GM12878 (cell line): ENCODE results near the gene MAP3K21. TPM values are rescaled to one million over a fixed set of nuclear protein-coding genes. Genes with fewer than 3 reads are reported as not detected.

ENCODE experiments used
- ATAC-seq: fragments of 200-7000 bp; cut with Tn5 transposase; 3 replicates; pipeline ENCODE4 v1.9.1; 2020; ENCODE audit warnings: mild to moderate bottlenecking, moderate library complexity
- BruUV-seq: library from RNA; stranded (reverse); fragments of 400-500 nt; replicated peaks from 2 replicates; lab custom pipeline; 2021; lab: Mats Ljungman, UMichigan
- CTCF ChIA-PET: fragments of 300-600 bp; sonication (Branson Sonifier 250); formaldehyde crosslinking; extraction: SDS; loops from one replicate; lab custom pipeline; 2021; ENCODE audit warnings: inconsistent platforms; lab: Yijun Ruan, JAX
- POLR2A ChIA-PET: fragments of 350-600 bp; formaldehyde crosslinking; extraction: SDS; loops from one replicate; lab custom pipeline; 2021; ENCODE audit warnings: inconsistent platforms; lab: Charles Lee
- RAD21 ChIA-PET: fragments of 300-600 bp; sonication (Branson Sonifier 250); formaldehyde crosslinking; loops from one replicate; lab custom pipeline; 2023; ENCODE audit warnings: antibody characterized with exemption; ENCODE audit not compliant: unreplicated experiment; lab: Charles Lee
- SMC1A ChIA-PET: fragments of 300-600 bp; sonication (Branson Sonifier 250); formaldehyde crosslinking; loops from one replicate; lab custom pipeline; 2023; ENCODE audit not compliant: unreplicated experiment, uncharacterized antibody; lab: Charles Lee
- DNase-seq: peaks from one replicate; pipeline ENCODE4 v3.0.0-alpha.2; 2011; ENCODE audit warnings: low read depth, low spot score
- FAIRE-seq: peaks from 3 replicates; lab custom pipeline; 2011; peaks lifted over from hg19 to GRCh38; lab: Jason Lieb, UNC
- H2AFZ ChIP-seq: 2 replicates; pipeline ENCODE4 v1.6.0; 2011; ENCODE audit warnings: low read depth, low read length, control low read depth; ENCODE audit not compliant: control insufficient read depth
- H3K27ac ChIP-seq: 2 replicates; pipeline ENCODE4 v1.5.1; 2011; ENCODE audit warnings: control low read depth; ENCODE audit not compliant: control insufficient read depth, insufficient read depth
- H3K27me3 ChIP-seq, 2 experiments: replicated peaks in 1 of 2; 2 replicates each; pipeline versions ENCODE4 v1.6.0 to v1.6.1; 2011; ENCODE audit warnings: low read length in 1 of 2; ENCODE audit not compliant: control insufficient read depth in 2 of 2, insufficient read depth in 2 of 2
- H3K36me3 ChIP-seq, 2 experiments: 2 replicates each; pipeline ENCODE4 v1.5.1; 2011; ENCODE audit warnings: low read length in 1 of 2; ENCODE audit not compliant: control insufficient read depth in 2 of 2, insufficient read depth in 2 of 2
- H3K4me1 ChIP-seq: 2 replicates; pipeline ENCODE4 v1.6.1; 2011; ENCODE audit warnings: mild to moderate bottlenecking, low read length, moderate library complexity, mixed read lengths; ENCODE audit not compliant: control insufficient read depth, insufficient read depth
- H3K4me2 ChIP-seq: 2 replicates; pipeline ENCODE4 v1.6.0; 2011; ENCODE audit warnings: control low read depth; ENCODE audit not compliant: control insufficient read depth, insufficient read depth
- H3K4me3 ChIP-seq: fragments of 200-600 bp; sonication (generic); 2 replicates; pipeline ENCODE4 v1.5.1; 2016
- H3K79me2 ChIP-seq: 2 replicates; pipeline ENCODE4 v1.6.0; 2011; ENCODE audit warnings: low read length; ENCODE audit not compliant: control insufficient read depth, insufficient read depth
- H3K9ac ChIP-seq: 2 replicates; pipeline ENCODE4 v1.8.0; 2011; ENCODE audit warnings: low read length, control low read depth, mixed read lengths; ENCODE audit not compliant: control insufficient read depth, insufficient read depth
- H3K9me3 ChIP-seq: replicated peaks from 3 replicates; pipeline ENCODE4 v1.5.1; 2011; ENCODE audit warnings: mild to moderate bottlenecking, low read length; ENCODE audit not compliant: control insufficient read depth, insufficient read depth
- H4K20me1 ChIP-seq: 2 replicates; pipeline ENCODE4 v1.6.0; 2011; ENCODE audit not compliant: control insufficient read depth, insufficient read depth
- CHD2 ChIP-seq: IDR thresholded peaks from 2 replicates; pipeline ENCODE4 v1.6.1; 2011; ENCODE audit warnings: low read depth, low read length, improper control_type of control experiment, borderline replicate concordance
- E2F8 ChIP-seq: fragments of 450-650 bp; IDR thresholded peaks from 2 replicates; pipeline ENCODE4 v1.6.1; 2018; ENCODE audit warnings: mild to moderate bottlenecking, low read depth, moderate library complexity; ENCODE audit not compliant: partially characterized antibody
- HCFC1 ChIP-seq: fragments of 150-350 bp; IDR thresholded peaks from 2 replicates; pipeline ENCODE4 v1.6.1; 2014; ENCODE audit warnings: low read length
- HSF1 ChIP-seq: fragments of 150-350 bp; IDR thresholded peaks from 2 replicates; pipeline ENCODE4 v1.6.1; 2014; ENCODE audit warnings: mild to moderate bottlenecking, low read depth, low read length
- IRF5 ChIP-seq: fragments of 450-650 bp; IDR thresholded peaks from 2 replicates; pipeline ENCODE4 v1.6.1; 2017; ENCODE audit warnings: borderline replicate concordance
- MAX ChIP-seq: IDR thresholded peaks from 2 replicates; pipeline ENCODE4 v1.6.1; 2012; ENCODE audit warnings: low read depth, low read length, improper control_type of control experiment
- MLLT1 ChIP-seq: fragments of 450-650 bp; IDR thresholded peaks from 2 replicates; pipeline ENCODE4 v1.6.1; 2016; ENCODE audit warnings: mild to moderate bottlenecking
- NBN ChIP-seq: fragments of 450-650 bp; IDR thresholded peaks from 2 replicates; pipeline ENCODE4 v1.6.1; 2016
- NKRF ChIP-seq: fragments of 450-650 bp; conservative IDR thresholded peaks from 2 replicates; pipeline ENCODE4 v1.6.1; 2017; ENCODE audit warnings: mild to moderate bottlenecking, moderate library complexity
- PAX5 ChIP-seq: IDR thresholded peaks from 2 replicates; pipeline ENCODE4 v1.6.1; 2011; ENCODE audit warnings: low read depth, low read length, borderline replicate concordance
- RB1 ChIP-seq: fragments of 450-650 bp; formaldehyde crosslinking; IDR thresholded peaks from 2 replicates; pipeline ENCODE4 v1.6.1; 2017; ENCODE audit warnings: mild to moderate bottlenecking, borderline replicate concordance
- SUPT20H ChIP-seq: IDR thresholded peaks from 2 replicates; pipeline ENCODE4 v1.6.1; 2011; ENCODE audit warnings: low read depth, mild to moderate bottlenecking, low read length, moderate library complexity, borderline replicate concordance; ENCODE audit not compliant: control insufficient read depth
- SUZ12 ChIP-seq: fragments of 200-600 bp; sonication (generic); IDR thresholded peaks from one replicate; pipeline ENCODE4 v1.6.1; 2018; ENCODE audit warnings: antibody characterized with exemption, mild to moderate bottlenecking; ENCODE audit not compliant: unreplicated experiment
- TARDBP ChIP-seq: IDR thresholded peaks from 2 replicates; pipeline ENCODE4 v1.6.1; 2016; ENCODE audit warnings: borderline replicate concordance
- TCF3 ChIP-seq: IDR thresholded peaks from 2 replicates; pipeline ENCODE4 v1.6.1; 2012; ENCODE audit warnings: low read depth, mild to moderate bottlenecking, low read length, borderline replicate concordance; ENCODE audit not compliant: insufficient read depth
- WGBS: methylation state at CpG from one replicate; pipeline ENCODE4 v1.1.6; 2016; ENCODE audit warnings: low lambda C conversion rate; ENCODE audit not compliant: insufficient replicate concordance, insufficient coverage; ENCODE audit errors: missing lambda C conversion rate; 5-methylcytosine and 5-hydroxymethylcytosine counted together
- in situ Hi-C: fragments of 300-500 bp; cut with MboI; formaldehyde crosslinking; loops from 9 replicates; pipeline ENCODE4 v1.14.3; 2018; ENCODE audit warnings: mixed read lengths
- intact Hi-C: fragments of 100-400 bp; cut with micrococcal nuclease; formaldehyde crosslinking; loops from one replicate; pipeline ENCODE4 v1.14.2; 2022; ENCODE audit not compliant: unreplicated experiment
- polyA plus RNA-seq, 11 experiments: library from polyadenylated mRNA; depleted of rRNA in 4 of 11; unstranded in 6 of 11; stranded (reverse) in 5 of 11; fragments of >200 nt; fragmentation: Nextera tagmentation in 4 of 11; fragmentation: Illumina TruSeq in 1 of 11; extraction: Ambion mirVana in 4 of 11; extraction: Trizol in 1 of 11; gene quantifications; 1 replicate in 1 of 11; 2 replicates in 10 of 11; pipeline versions ENCODE4 v1.2.1 to v1.2.3, GENCODE V29; 2011 to 2016; ENCODE audit warnings: inconsistent platforms in 2 of 11, missing spikeins in 2 of 11, low read depth in 1 of 11
- total RNA-seq, 4 experiments: library from RNA; depleted of rRNA in 3 of 4; stranded (reverse); fragments of >200 nt in 3 of 4; fragmentation: Illumina TruSeq in 1 of 4; extraction: Trizol in 1 of 4; gene quantifications; 2 replicates each; pipeline versions ENCODE4 v1.2.1 to v1.2.3, GENCODE V29; 2013 to 2021

The MAP3K21 gene
- total and polyA plus RNA-seq, 10 of the 15 experiments (the other 5 are each of a cell fraction or from before 2014, with no cell fraction given), result 0.02 to 0.21 (median 0.09) TPM; not detected in 1

GRCh38 chr1:233300326-233300725, 27.2 kb upstream of the MAP3K21 start:
- DNase-seq (no peak), FAIRE-seq (no peak), ATAC-seq (no peak)
- Histone ChIP-seq H4K20me1 (no peaks in the 10 kb centered on the region), H3K79me2 (no peaks in the 10 kb centered on the region), H3K27ac (no peak overlapping the region), H2AFZ (no peak overlapping the region), H3K4me1 (no peaks in the 10 kb centered on the region), H3K9me3 (no peaks in the 10 kb centered on the region), H3K4me3 (no peak overlapping the region), H3K36me3 (no peaks in the 10 kb centered on the region), H3K4me2 (no peak overlapping the region), H3K27me3 (no peaks in the 10 kb centered on the region; a peak in 1 of 4 replicates), H3K9ac (no peak overlapping the region)
- ChIA-PET POLR2A (no interaction called here), SMC1A (interaction anchor here (1.2 kb wide), 1 partner anchor 24 kb away, joined by 3 read pairs; no protein-coding TSS in a partner anchor), CTCF (interaction anchor here (0.6 kb wide), 1 partner anchor 342 kb away, joined by 3 read pairs; no protein-coding TSS in a partner anchor), RAD21 (no interaction called here)
- intact Hi-C loops (loop anchor here (5.0 kb wide), 1 partner anchor 767 kb away; no protein-coding TSS in a partner anchor), in situ Hi-C loops (no loop called here)
- 22% methylated on average over 2 of the region's 2 CpGs for WGBS
- BruUV-seq, result no TSS peak
- no peak for TF ChIP-seq TCF3
- TF ChIP-seq E2F8, result no peak
- TF ChIP-seq HSF1, result no peak
- TF ChIP-seq MAX, result no peak
- no peak for TF ChIP-seq PAX5
- TF ChIP-seq NBN, result no peak
- TF ChIP-seq SUZ12, result no peak
- no peak for TF ChIP-seq IRF5
- no peak for TF ChIP-seq SUPT20H
- no peak for TF ChIP-seq MLLT1
- TF ChIP-seq CHD2, result no peak
- TF ChIP-seq RB1, result no peak
- no peak for TF ChIP-seq NKRF
- TF ChIP-seq HCFC1, result no peak
- no peak for TF ChIP-seq TARDBP
